ENCODE results near the gene ZBTB12.

DNA sequence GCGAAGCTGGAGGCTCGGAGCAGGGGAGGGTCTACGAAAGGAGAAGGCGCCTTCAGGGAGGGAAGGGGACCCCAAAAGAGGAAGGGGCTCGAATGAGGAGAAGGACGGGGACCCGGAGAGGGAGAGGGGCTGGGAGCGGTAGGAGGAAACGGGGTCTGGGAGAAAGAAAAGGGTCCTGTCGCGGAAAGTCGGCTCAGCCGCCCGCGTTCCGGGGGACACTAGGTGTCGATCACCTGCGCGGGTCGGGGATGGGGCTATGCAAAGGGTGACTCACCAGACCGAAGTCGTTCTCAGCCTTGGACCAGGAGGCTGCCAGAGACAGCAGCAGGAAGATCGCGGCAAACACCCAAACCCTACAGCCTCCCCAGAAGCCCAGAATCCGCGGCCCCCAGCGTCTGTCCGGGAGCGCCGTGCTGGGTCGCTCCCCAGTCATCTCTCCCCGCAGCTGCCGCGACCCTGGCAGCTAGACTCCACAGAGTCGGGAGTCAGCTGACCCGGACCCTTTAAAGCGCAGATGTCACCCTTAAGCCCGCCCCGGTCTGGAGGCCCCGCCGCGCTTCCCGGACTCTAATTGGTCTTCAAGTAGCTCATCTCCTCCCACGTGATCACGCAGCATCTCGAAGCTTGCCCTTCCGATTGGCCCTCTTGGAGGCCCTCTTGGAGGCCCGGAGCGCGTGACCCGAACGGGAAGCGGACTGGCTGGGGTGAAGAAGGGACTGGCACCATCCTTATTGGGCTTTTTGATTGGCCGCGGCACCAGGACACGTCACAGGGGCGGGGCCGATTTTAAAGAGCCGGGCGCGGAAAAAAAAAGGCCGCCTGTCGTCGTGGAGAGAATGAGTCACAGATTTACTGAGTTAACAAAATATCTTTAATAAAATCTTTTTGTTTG is 39.3 kb downstream of the ZBTB12 start, which contains the start of gene NEU1:
- TF ChIP-seq, protein P1, sequence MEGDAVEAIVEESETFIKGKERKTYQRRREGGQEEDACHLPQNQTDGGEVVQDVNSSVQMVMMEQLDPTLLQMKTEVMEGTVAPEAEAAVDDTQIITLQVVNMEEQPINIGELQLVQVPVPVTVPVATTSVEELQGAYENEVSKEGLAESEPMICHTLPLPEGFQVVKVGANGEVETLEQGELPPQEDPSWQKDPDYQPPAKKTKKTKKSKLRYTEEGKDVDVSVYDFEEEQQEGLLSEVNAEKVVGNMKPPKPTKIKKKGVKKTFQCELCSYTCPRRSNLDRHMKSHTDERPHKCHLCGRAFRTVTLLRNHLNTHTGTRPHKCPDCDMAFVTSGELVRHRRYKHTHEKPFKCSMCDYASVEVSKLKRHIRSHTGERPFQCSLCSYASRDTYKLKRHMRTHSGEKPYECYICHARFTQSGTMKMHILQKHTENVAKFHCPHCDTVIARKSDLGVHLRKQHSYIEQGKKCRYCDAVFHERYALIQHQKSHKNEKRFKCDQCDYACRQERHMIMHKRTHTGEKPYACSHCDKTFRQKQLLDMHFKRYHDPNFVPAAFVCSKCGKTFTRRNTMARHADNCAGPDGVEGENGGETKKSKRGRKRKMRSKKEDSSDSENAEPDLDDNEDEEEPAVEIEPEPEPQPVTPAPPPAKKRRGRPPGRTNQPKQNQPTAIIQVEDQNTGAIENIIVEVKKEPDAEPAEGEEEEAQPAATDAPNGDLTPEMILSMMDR (conservative IDR thresholded peaks at IDR 0.05) = no peak
- TF ChIP-seq EZH2 (IDR thresholded peaks at IDR 0.05; ENCODE audit: low read depth) = no peak

Data from PC-9 (cell line).